ENCODE data around the gene NAV2.

NAV2 gene

DNA sequence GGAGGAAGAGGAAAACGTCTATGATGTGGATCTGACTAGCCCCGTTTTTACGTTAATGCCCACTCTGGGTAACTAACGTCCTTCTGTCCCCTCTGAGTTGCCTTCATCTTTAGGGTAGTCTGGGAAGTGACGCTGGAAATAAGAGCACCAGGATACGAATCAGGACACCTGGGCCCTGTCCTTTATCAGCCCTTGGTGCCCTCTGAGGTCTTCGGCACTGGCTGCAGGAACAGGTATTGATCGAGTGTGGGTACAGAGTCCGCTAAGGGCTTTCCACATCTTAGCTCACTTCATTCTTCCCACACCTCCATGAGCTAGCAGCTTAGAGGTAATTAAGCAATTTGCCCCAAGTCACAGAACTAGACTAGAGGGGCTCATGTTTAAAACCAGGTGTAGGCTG lies 223.8 kb downstream of the NAV2 start:
- H3K27ac ChIP-seq (ENCODE audit: low read depth, low read length) = no peak overlapping the region
- H3K27me3 ChIP-seq (ENCODE audit: insufficient read depth, low read length) = no peaks in the 10 kb centered on the region
- peaks cover 16 to 18% of the 10 kb centered on the region in 2 experiments for H3K4me1 ChIP-seq (ENCODE audit: control insufficient read depth in 1 of 2, insufficient read depth in 2 of 2, low read length in 2 of 2)
- no peak overlapping the region for H3K14ac ChIP-seq (ENCODE audit: low read length)
- no peak overlapping the region for H3K4me3 ChIP-seq (ENCODE audit: low read depth, low read length)
- H3K9me3 ChIP-seq (ENCODE audit: insufficient read depth, low read depth, low read length) = no peaks in the 10 kb centered on the region
- no peak overlapping the region for H3K9ac ChIP-seq (ENCODE audit: low read length)
- WGBS (ENCODE audit: extremely low coverage, insufficient coverage, insufficient read length) = no CpG with 5 or more reads among the region's 9 CpGs
- no peak overlapping the region for H4K8ac ChIP-seq (ENCODE audit: low read depth, low read length)
- no peak overlapping the region for H3K18ac ChIP-seq (ENCODE audit: low read length)
- H4K91ac ChIP-seq (ENCODE audit: low read depth, low read length) = peak overlapping the region; percentile 68
- H2AFZ ChIP-seq (ENCODE audit: insufficient read depth, low read length, poor library complexity) = no peak overlapping the region
- H2BK12ac ChIP-seq (ENCODE audit: low read length) = peak overlapping the region; percentile 5
- peak overlapping the region; percentile 10 for H2AK5ac ChIP-seq (ENCODE audit: low read length)
- no peak overlapping the region for H3K4ac ChIP-seq (ENCODE audit: low read depth, low read length)
- H3K79me1 ChIP-seq (ENCODE audit: low read length) = peaks cover 18% of the 10 kb centered on the region
- peaks cover 5 to 11% of the 10 kb centered on the region in 2 experiments for H3K36me3 ChIP-seq (ENCODE audit: control insufficient read depth in 1 of 2, insufficient read depth in 2 of 2, low read length in 2 of 2)
- H3K79me2 ChIP-seq (ENCODE audit: control insufficient read depth, insufficient read depth, low read length, poor library complexity) = peaks cover 2% of the 10 kb centered on the region
- no peak overlapping the region for H2BK5ac ChIP-seq (ENCODE audit: low read depth, low read length, poor library complexity)
- H3K4me2 ChIP-seq (ENCODE audit: low read length) = no peak overlapping the region
- no peak overlapping the region for H3K23ac ChIP-seq (ENCODE audit: low read length)
- DNase-seq = no peak
- H2BK120ac ChIP-seq (ENCODE audit: insufficient read depth, low read length, poor library complexity) = peak overlapping the region; percentile 35
- H4K12ac ChIP-seq (ENCODE audit: low read depth, low read length) = peak overlapping the region; percentile 67

DNA sequence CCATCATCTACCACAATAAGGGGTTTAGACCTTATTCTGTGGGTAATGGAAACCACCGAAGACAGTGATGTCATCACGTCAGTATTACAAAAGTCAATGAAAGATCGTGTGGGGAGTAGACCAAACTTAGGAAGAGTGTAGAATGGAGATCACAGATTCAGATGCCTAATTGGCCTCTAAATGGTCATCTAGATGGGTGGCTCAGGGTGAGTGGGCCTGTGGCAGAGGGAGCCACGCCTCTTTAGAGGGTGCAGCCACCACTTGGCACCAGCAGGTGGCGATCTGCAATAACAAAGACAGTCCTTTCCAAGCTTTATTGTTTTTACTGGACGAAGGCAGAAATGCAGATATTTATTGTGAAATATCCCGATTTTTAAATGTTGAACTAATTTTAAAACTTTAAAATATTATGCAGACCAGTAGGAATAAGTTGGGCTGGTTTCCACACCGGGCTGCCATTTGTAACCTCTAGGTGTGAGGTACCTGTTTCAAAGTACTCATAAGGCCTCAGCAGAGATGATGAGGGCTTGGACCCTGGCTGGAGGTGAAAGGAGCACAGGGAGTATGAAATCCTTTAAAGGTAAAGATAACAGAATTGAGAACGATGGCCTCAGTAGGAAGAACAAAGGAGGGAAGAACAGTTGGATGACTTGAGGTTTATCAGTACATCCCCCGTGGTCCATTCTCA lies 225.7 kb downstream of the NAV2 start:
- H3K4me3 ChIP-seq (ENCODE audit: low read depth, low read length) = no peak overlapping the region

DNA sequence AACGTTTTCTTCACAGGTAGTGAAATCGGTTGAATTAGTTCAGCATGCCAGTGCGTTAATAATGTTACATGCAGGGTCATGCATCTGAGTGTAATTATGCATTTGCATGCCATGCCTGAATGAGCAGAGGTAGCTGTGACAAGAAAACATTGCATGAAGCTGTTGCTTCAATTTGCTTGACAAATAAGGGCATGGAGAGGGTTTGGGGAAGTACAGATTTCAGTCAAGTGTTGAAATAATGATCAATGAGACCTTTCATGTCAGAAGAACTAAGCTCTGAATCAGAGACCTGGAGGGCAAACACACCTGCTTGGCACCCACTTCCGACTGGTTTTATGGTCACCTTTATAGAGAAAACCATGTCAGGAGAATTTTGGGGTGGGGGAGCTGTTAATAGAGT lies 226.2 kb downstream of the NAV2 start:
- Histone ChIP-seq H3K4ac (ENCODE audit: low read depth, low read length) (no peak overlapping the region), H3K9ac (ENCODE audit: low read length) (no peak overlapping the region), H4K12ac (ENCODE audit: low read depth, low read length) (no peak overlapping the region), H3K27me3 (ENCODE audit: insufficient read depth, low read length) (no peaks in the 10 kb centered on the region), H3K4me1 (ENCODE audit: control insufficient read depth in 1 of 2, insufficient read depth in 2 of 2, low read length in 2 of 2) (peaks cover 6 to 12% of the 10 kb centered on the region in 2 experiments), H2AFZ (ENCODE audit: insufficient read depth, low read length, poor library complexity) (no peak overlapping the region), H3K14ac (ENCODE audit: low read length) (no peak overlapping the region), H3K36me3 (ENCODE audit: control insufficient read depth in 1 of 2, insufficient read depth in 2 of 2, low read length in 2 of 2) (peaks cover 2 to 6% of the 10 kb centered on the region in 2 experiments), H2BK5ac (ENCODE audit: low read depth, low read length, poor library complexity) (no peak overlapping the region), H3K9me3 (ENCODE audit: insufficient read depth, low read depth, low read length) (no peaks in the 10 kb centered on the region), H3K79me2 (ENCODE audit: control insufficient read depth, insufficient read depth, low read length, poor library complexity) (no peaks in the 10 kb centered on the region), H3K18ac (ENCODE audit: low read length) (no peak overlapping the region), H2BK12ac (ENCODE audit: low read length) (no peak overlapping the region), H3K79me1 (ENCODE audit: low read length) (peaks cover 12% of the 10 kb centered on the region), H3K23ac (ENCODE audit: low read length) (no peak overlapping the region), H2AK5ac (ENCODE audit: low read length) (no peak overlapping the region), H4K8ac (ENCODE audit: low read depth, low read length) (no peak overlapping the region), H2BK120ac (ENCODE audit: insufficient read depth, low read length, poor library complexity) (no peak overlapping the region), H3K4me3 (ENCODE audit: low read depth, low read length) (no peak overlapping the region), H4K91ac (ENCODE audit: low read depth, low read length) (no peak overlapping the region), H3K27ac (ENCODE audit: low read depth, low read length) (no peak overlapping the region), H3K4me2 (ENCODE audit: low read length) (no peak overlapping the region)
- no peak for DNase-seq
- WGBS (ENCODE audit: extremely low coverage, insufficient coverage, insufficient read length) = no CpG with 5 or more reads among the region's 4 CpGs

More for the DNA sequence above, 225.7 kb downstream of the NAV2 start:
- Histone ChIP-seq H3K23ac (ENCODE audit: low read length) (no peak overlapping the region), H3K36me3 (ENCODE audit: control insufficient read depth in 1 of 2, insufficient read depth in 2 of 2, low read length in 2 of 2) (peaks cover 3 to 11% of the 10 kb centered on the region in 2 experiments), H3K4me1 (ENCODE audit: control insufficient read depth in 1 of 2, insufficient read depth in 2 of 2, low read length in 2 of 2) (peaks cover 6 to 13% of the 10 kb centered on the region in 2 experiments), H3K4ac (ENCODE audit: low read depth, low read length) (no peak overlapping the region), H3K79me1 (ENCODE audit: low read length) (peaks cover 13% of the 10 kb centered on the region), H4K8ac (ENCODE audit: low read depth, low read length) (no peak overlapping the region), H2AFZ (ENCODE audit: insufficient read depth, low read length, poor library complexity) (no peak overlapping the region), H3K9ac (ENCODE audit: low read length) (no peak overlapping the region), H4K91ac (ENCODE audit: low read depth, low read length) (no peak overlapping the region), H2BK120ac (ENCODE audit: insufficient read depth, low read length, poor library complexity) (no peak overlapping the region), H3K18ac (ENCODE audit: low read length) (no peak overlapping the region), H2BK5ac (ENCODE audit: low read depth, low read length, poor library complexity) (no peak overlapping the region), H3K27ac (ENCODE audit: low read depth, low read length) (no peak overlapping the region), H3K14ac (ENCODE audit: low read length) (no peak overlapping the region), H2BK12ac (ENCODE audit: low read length) (no peak overlapping the region), H4K12ac (ENCODE audit: low read depth, low read length) (no peak overlapping the region), H2AK5ac (ENCODE audit: low read length) (no peak overlapping the region), H3K27me3 (ENCODE audit: insufficient read depth, low read length) (no peaks in the 10 kb centered on the region), H3K79me2 (ENCODE audit: control insufficient read depth, insufficient read depth, low read length, poor library complexity) (no peaks in the 10 kb centered on the region), H3K4me2 (ENCODE audit: low read length) (no peak overlapping the region), H3K9me3 (ENCODE audit: insufficient read depth, low read depth, low read length) (no peaks in the 10 kb centered on the region)
- peak; percentile 43 to 86 for DNase-seq
- WGBS (ENCODE audit: extremely low coverage, insufficient coverage, insufficient read length) = no CpG with 5 or more reads among the region's 10 CpGs

DNA sequence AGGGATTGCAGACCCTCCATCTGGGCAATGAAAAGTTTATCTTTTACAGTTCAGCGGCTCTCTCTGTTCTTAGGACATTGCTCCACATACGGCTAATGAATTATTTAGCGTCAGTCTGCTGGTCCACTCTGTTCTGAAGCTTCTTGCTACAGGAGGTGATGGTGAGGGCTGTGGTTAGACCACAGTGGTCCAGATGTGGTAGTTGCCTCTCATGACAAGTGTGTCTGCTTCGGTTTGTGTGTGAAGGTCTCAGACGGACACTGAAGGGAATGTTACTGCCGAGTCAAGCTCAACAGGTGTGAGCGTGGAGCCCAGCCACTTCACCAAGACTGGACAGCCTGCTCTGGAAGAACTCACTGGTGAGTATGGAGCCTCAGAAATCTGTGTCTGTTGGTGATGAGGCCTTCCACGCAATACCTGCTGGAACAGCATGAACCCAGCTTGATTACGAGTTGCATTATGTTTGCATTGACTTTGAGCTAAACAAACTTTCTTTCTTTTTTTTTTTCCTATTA lies 226.8 kb downstream of the NAV2 start:
- Histone ChIP-seq H3K23ac (ENCODE audit: low read length) (no peak overlapping the region), H3K9me3 (ENCODE audit: insufficient read depth, low read depth, low read length) (no peaks in the 10 kb centered on the region), H3K27me3 (ENCODE audit: insufficient read depth, low read length) (no peaks in the 10 kb centered on the region), H3K4ac (ENCODE audit: low read depth, low read length) (no peak overlapping the region), H3K79me1 (ENCODE audit: low read length) (peaks cover 7% of the 10 kb centered on the region), H3K18ac (ENCODE audit: low read length) (no peak overlapping the region), H3K27ac (ENCODE audit: low read depth, low read length) (no peak overlapping the region), H2BK12ac (ENCODE audit: low read length) (peak overlapping the region; percentile 36), H2BK5ac (ENCODE audit: low read depth, low read length, poor library complexity) (no peak overlapping the region), H3K36me3 (ENCODE audit: control insufficient read depth in 1 of 2, insufficient read depth in 2 of 2, low read length in 2 of 2) (peaks cover 2 to 3% of the 10 kb centered on the region in 2 experiments), H4K91ac (ENCODE audit: low read depth, low read length) (no peak overlapping the region), H3K14ac (ENCODE audit: low read length) (peak overlapping the region; percentile 46), H3K4me3 (ENCODE audit: low read depth, low read length) (no peak overlapping the region), H4K12ac (ENCODE audit: low read depth, low read length) (no peak overlapping the region), H4K8ac (ENCODE audit: low read depth, low read length) (no peak overlapping the region), H3K4me1 (ENCODE audit: control insufficient read depth in 1 of 2, insufficient read depth in 2 of 2, low read length in 2 of 2) (peaks cover 5 to 6% of the 10 kb centered on the region in 2 experiments), H2AFZ (ENCODE audit: insufficient read depth, low read length, poor library complexity) (no peak overlapping the region), H3K79me2 (ENCODE audit: control insufficient read depth, insufficient read depth, low read length, poor library complexity) (no peaks in the 10 kb centered on the region), H3K9ac (ENCODE audit: low read length) (no peak overlapping the region), H2BK120ac (ENCODE audit: insufficient read depth, low read length, poor library complexity) (no peak overlapping the region), H3K4me2 (ENCODE audit: low read length) (no peak overlapping the region), H2AK5ac (ENCODE audit: low read length) (peak overlapping the region; percentile 64)
- no CpG with 5 or more reads among the region's 9 CpGs for WGBS (ENCODE audit: extremely low coverage, insufficient coverage, insufficient read length)
- no peak for DNase-seq

Data from trophoblast cell (in vitro differentiated cells and primary cell).